Measurements from ENCODE around the gene GNG14.
A peak's percentile ranks its signal among the peaks of the same experiment; 100 is the strongest.
"Not testable (repeated sequence)": the region's sequence is repeated elsewhere in the genome, so short reads cannot be mapped to it uniquely, and the experiment has no call there.

Gene GNG14

DNA sequence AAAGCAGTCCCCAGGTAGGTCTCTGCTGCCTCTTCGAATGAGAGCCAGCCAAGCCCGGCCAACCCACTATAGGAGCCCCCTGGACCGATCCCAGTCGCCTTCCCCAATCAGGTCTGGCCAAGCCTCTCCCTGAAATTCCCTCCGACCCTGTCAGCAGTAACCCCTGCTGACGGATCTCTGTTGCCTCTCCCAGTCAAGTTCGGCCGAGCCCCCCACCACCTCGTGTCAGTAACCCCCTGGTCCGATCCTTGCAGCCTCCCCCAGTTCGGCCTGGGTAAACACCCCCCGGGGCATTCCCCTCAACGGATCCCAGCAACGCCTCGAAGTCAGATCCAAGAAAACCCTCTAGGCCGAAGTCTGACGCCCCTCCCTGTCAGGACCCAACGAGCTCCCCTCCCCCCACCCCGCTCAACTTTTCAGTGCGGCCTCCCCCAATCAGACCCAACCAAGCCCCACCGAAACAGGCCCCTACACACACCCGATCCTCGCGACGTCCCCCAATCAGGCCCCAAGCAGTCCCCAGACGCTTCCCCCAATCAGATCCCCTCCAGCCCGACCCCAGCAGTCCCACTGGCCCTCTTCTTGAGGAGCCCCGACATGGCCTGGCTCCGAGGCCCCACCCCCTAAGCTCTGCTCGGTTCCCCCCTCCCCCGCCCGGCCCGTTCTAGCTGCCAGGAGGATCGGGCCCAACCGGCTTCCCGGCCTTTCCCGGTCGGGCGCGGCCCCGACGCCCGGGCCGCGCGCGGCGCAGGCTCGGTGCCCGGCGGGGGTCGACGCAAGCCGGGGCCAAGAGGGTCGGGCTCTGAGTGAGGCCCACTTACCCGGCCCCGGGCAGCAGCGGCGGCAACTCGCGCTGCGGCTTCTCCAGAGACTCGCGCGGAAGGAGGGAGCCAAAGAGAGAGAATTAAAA is 34.1 kb downstream of the GNG14 start:
- DNase-seq (ENCODE audit: insufficient read length, low spot score) (peak; percentile 77), FAIRE-seq (no peak)

DNA sequence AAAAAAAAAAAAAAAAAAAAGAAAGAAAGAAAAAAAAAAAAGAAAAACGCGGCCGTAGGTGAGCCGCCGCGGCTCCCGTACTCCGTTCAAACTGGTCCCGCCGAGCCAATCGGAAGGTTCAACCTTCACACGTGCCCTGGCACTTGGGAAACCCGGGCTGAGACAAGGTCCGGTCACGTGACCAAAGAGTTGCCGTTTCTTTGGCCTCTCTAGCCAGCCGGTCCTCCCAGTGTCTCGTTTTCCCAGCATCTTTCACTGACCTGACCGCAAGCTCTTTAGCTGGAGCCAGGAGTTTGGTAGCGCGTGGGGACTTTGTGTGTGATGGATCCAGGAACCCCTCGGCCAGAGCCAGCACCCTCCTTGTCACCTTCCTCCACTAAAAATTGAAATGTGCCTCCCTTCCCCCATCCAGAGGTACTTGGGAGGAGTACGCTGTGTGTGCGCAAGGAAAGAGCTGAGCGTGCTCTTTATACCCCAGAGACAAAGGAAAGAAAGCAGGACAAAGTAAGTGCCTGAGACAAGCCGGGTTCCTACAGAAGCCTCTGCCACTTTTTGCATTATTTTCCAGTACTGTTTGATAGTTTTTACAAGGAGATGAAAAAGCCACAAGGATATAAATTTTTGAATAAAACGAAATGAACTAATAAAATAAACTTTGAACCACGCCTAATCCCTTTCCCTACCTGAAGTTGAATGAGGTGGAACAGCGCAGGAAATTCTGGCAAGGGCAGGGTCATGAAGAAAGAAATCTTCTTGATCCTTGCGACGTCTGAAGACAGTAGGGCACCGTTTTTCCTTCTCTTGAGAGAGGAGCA is 35.0 kb downstream of the GNG14 start:
- DNase-seq (ENCODE audit: insufficient read length, low spot score) (peak; percentile 99), FAIRE-seq (peak; percentile 63)

DNA sequence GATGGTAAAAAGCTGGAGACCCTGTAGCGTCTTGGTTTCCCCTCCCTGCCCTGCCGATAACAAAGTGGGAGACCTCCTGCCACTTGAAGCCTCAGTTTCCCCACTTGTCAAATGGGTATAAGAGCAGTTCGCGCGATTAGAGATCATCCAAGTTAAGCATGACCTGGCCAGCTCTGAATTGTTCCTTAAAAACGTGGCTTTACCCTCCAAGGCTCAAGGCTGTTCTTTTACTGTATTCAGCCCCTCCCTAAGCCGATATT is 35.5 kb downstream of the GNG14 start:
- no peak for DNase-seq (ENCODE audit: insufficient read length, low spot score)
- no peak for FAIRE-seq

DNA sequence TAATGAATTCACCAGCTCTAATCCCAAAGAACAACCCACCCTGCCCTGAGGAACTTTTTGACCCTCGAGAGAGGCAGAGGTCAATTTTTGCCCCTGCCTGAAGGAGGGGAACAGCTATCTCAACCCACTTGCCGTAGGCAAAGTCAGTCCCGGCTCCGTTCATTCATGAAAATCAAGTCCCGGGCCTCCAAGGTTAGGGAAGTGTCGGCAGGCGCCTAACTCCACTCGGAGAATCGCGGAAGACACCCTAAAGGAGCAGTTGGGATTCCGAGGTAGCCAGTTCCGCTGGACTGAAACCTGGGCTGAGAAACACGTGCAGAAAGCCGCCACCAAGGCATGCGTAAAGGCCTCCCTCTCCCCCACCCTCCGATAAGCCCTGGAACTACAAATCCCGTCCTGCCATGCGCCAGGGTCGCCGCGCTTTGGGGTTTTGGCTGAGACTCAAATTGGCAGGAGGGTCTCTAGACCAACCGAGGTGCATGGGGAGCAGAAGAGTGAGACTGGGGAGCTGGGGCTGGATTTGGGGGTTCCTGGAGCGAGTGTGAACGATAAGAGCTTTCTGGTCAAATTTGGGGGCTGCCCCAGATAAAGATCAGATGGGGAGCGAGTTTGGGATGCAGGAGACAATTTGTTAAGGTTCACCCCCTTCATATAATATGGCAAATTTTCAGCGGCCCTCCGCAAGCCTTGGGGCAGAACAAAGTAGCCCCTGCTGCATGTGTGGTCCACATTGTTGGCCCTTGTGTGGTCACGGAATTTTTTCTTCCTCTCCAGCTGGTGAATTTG is 36.0 kb downstream of the GNG14 start, which contains the start of gene TNPO2:
Gene TNPO2, minus strand, starts transcription at position 292 of the 786 bp plus-strand sequence. CDS start 2,955 bp downstream, outside the sequence.
- DNase-seq (ENCODE audit: insufficient read length, low spot score): peak; percentile 83
- peak; percentile 80 for FAIRE-seq

DNA sequence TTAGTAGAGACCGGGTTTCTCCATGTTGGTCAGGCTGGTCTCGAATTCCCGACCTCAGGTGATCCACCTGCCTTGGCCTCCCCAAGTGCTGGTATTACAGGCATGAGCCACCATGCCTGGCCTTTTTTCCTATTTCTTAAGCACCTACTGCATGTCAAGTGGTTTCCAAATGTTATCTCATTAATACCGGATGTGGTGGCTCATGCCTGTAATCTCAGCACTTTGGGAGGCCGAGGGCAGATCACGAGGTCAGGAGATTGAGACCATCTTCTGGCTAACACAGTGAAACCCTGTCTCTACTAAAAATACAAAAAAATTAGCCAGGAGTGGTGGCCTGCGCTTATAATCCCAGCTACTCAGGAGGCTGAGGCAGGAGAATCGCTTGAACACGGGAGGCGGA is 37.8 kb downstream of the GNG14 start:
- DNase-seq (ENCODE audit: insufficient read length, low spot score); FAIRE-seq: not testable (repeated sequence)

DNA sequence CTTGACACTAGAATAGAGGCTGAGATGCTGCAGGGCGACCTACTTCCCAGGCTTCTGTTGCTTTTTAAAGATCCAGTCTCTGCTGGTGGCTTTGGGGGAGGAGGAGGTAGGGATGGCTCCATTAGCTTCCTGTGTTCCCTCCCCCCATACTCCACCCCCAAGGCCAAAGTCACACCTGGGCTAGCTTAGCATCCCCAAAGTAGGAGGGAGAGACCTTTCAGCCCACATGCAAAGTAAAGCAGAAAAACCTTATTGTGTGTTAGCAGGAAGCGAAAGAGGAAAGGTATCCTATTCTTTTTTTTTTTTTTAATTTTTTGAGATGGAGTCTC is 39.2 kb downstream of the GNG14 start:
- DNase-seq (ENCODE audit: insufficient read length, low spot score) (no peak), FAIRE-seq (no peak)

DNA sequence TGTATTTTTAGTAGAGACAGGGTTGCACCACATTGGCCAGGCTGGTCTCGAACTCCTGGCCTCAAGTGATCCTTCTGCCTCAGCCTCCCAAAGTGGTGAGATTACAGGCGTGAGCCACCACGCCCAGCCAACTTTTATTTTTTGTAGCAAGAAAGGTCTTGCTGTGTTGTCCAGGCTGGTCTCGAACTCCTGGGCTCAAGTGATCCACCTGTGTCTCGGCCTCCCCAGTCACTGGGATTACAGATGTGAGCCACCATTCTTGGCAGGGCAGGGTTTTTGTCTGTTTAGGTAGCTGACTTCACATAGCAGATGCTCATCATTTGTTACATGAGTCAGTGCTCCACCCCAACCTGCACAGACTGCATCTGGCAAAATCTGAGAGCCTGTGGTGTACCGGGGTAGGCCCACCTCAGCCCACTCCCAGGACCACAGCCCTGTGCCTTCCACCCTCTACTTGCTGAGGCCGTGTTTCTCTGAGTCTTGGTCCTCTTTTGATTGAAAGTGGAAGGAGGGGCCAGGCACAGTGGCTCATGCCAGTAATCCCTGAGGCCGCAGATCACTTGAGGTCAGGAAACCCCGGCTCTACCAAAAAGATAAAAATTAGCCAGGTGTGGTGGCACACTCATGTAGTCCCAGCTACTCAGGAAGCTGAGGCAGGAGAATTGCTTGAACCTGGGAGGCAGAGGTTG is 40.1 kb downstream of the GNG14 start:
- no peak for FAIRE-seq

DNA sequence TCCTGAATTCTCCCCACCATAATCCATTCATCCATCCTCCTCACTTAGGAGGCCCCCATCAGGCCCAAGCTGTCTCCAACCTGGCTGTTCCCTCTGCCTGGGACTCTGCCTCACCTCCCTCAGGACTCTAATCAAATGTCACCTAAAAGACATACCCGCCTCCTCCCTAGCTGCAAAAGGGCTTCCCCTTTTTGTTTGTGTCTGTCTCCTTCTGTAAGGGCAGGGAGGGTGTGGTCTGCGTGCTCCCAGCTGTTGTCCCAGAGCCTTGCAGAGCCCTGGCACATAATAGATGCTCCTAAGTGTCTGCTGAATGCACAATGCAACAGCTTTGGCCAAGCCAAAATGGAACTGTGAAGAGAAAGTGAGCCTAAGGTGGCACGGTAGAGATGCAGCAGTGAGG is 42.3 kb downstream of the GNG14 start:
- no peak for DNase-seq (ENCODE audit: insufficient read length, low spot score)
- FAIRE-seq: no peak

More for the DNA sequence above, 40.1 kb downstream of the GNG14 start:
- DNase-seq (ENCODE audit: insufficient read length, low spot score): no peak

DNA sequence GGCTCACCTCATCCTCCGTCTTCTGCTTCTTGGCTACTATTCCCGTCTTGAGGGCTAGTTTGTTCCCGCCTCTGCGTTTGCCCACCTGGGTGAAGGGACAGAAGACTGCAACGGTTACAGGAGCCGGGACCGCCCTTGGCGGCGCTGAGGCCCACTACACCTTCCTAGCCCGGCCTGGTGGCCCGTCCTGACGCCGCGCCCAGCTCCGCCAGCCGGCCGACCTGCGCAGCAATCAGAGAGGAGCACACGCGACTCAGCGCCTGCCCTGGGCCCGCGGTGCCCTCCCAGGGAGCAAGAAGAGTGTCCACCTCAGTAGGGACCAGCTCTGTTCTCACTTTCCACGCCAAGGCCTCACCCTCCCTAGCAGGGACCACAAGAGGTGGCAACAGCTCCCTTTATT is 43.5 kb downstream of the GNG14 start:
- DNase-seq (ENCODE audit: insufficient read length, low spot score): no peak
- FAIRE-seq: no peak

DNA sequence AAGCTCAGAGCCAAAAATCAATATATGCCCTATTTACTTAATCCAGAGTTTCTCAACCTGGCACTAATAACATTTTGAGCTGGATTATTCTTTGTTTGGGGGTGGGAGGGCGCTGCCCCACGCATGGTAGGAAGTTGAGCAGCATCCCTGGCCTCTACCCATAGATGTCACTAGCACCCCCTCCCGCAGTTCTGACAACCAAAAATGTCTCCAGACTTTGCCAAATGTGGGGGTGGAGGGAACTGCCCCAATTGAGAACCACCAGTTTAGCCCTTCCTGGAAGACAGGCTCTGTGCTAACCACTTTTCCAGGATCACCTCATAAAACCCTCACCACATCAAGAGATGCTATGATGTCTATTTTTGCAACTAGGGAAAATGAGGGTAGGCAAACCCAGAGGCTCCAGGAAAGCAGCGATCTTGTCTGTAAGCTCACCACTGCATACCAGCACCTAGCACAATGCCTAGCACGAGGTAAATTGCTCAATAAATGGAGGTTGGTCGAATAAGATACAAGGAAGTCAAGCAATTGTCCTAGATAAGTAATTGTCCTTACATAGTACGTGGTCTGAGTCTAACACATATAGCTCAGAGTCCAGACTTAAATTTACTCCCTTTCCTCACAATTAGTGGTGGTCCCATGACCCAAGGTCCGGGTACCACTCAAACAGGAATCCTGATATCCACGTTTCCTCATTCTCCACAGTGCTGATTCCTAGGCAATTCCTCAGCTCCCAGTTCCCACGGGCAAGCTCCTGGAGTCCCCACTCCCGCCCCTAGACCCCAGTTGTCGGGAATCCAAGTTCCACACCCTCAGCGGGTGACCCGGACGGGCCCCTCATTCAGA is 45.8 kb downstream of the GNG14 start:
- no peak for DNase-seq (ENCODE audit: insufficient read length, low spot score)

DNA sequence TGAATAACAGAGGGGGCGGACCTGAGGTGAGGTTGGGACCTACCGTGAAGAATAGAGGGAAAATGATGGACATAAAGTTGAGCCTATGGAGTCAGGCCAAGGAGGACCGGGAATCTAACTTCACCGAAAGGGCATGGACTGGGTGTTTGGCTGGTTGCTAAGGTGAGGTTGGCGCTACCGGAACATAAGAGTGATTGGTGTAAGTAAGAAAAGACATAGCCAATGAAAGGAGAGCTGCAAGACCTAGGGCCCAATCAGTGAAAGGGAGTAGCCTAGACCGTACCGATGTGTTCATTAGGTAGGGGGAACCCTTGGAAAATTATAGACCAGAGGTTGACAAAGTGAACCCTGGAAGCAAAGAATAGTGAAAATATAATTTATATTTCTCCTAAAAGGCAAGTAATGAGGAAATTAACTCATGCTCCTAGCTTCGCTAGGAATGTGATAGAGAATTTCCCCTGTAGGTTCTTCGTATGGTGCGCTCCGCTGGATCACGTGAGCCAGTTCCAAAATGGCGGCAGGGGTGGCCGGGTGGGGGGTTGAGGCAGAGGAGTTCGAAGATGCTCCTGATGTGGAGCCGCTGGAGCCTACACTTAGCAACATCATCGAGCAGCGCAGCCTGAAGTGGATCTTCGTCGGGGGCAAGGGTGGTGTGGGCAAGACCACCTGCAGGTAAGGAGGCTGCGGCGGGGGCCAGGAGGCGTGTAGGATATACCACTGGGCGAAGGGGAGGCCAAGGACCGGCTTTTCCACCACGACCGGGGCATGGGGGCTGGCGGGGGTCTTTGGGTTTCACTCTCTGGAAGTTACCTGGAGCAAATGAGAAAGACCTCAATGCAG is 49.4 kb downstream of the GNG14 start, which contains the start of gene GET3:
Gene GET3, plus strand, starts transcription at position 503 of the 840 bp plus-strand sequence. Its CDS starts 9 bp downstream, at position 512.
- FAIRE-seq (peak; percentile 94), DNase-seq (ENCODE audit: insufficient read length, low spot score) (peak; percentile 99)

More for the DNA sequence above, 45.8 kb downstream of the GNG14 start:
- no peak for FAIRE-seq

DNA sequence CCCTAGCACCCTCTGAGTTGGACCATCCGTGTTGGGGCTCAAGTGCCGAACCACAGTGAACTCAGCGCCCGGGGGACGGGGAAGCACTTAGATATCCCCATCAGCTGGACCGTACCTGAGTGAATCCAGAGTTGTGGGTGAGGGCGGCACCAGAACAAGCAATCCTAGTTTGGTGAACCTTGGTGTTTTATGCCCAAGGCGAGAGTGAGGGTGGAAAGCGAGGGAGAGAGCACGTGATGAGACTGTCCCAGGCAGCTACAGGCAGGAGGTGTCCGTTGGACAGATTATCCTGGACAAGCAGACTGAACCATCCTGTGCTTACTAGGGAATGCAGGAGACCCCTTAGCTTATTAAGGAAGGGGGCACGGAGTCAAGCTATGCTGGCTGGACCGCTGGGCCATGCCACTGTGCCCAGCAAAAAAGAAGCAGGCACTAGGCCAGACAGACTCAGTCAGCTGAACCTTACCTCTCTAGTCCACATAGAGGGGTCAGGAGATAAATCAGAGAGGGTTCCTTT is 50.1 kb downstream of the GNG14 start:
- FAIRE-seq (no peak), DNase-seq (ENCODE audit: insufficient read length, low spot score) (no peak)

Data from HTR-8/SVneo (cell line).